Measurements from ENCODE around the gene C9orf152.

The C9orf152 gene

GRCh38 chr9:110246214-110246613, 38.3 kb upstream of the C9orf152 start:
- no peak overlapping the region for H3K27ac ChIP-seq (ENCODE audit: low read depth, low read length)
- WGBS (ENCODE audit: extremely low coverage, insufficient coverage, low lambda C conversion rate) = no CpG with 5 or more reads among the region's 6 CpGs

GRCh38 chr9:110244616-110245015, 36.7 kb upstream of the C9orf152 start:
- H3K36me3 ChIP-seq (ENCODE audit: control insufficient read depth, insufficient read depth, low read length) = peaks cover 9% of the 10 kb centered on the region
- H3K79me2 ChIP-seq (ENCODE audit: control insufficient read depth, insufficient read depth, low read length) = peaks cover 10% of the 10 kb centered on the region
- H2BK5ac ChIP-seq (ENCODE audit: low read length) = no peak overlapping the region
- no peak overlapping the region for H3K4me3 ChIP-seq (ENCODE audit: low read length)
- no peaks in the 10 kb centered on the region for H3K4me1 ChIP-seq (ENCODE audit: control insufficient read depth, low read depth, low read length)
- WGBS (ENCODE audit: extremely low coverage, insufficient coverage, low lambda C conversion rate) = no CpG with 5 or more reads among the region's 3 CpGs
- DNase-seq = no peak
- H2BK15ac ChIP-seq (replicated peaks; ENCODE audit: low read depth) = no peak overlapping the region
- H3K79me1 ChIP-seq (ENCODE audit: low read length) = peaks cover 12% of the 10 kb centered on the region
- no peak overlapping the region for H4K8ac ChIP-seq (ENCODE audit: low read depth, low read length)
- H2BK120ac ChIP-seq (ENCODE audit: low read depth, low read length) = no peak overlapping the region
- H3K27ac ChIP-seq (ENCODE audit: low read depth, low read length) = no peak overlapping the region
- H2AK5ac ChIP-seq (ENCODE audit: low read length) = no peak overlapping the region
- H3K4me2 ChIP-seq (ENCODE audit: low read length) = no peak overlapping the region
- no peak overlapping the region for H4K5ac ChIP-seq (ENCODE audit: low read length)
- H3K23ac ChIP-seq (ENCODE audit: low read length) = no peak overlapping the region
- H3K18ac ChIP-seq (ENCODE audit: low read length) = no peak overlapping the region
- no peak overlapping the region for H3K9ac ChIP-seq (ENCODE audit: low read length)
- H3K27me3 ChIP-seq (ENCODE audit: insufficient read depth, low read length, poor library complexity) = no peaks in the 10 kb centered on the region
- H3K56ac ChIP-seq (ENCODE audit: low read length) = no peak overlapping the region
- H3K4ac ChIP-seq (ENCODE audit: low read depth, low read length) = no peak overlapping the region

More at GRCh38 chr9:110246214-110246613, 38.3 kb upstream of the C9orf152 start:
- H3K23ac ChIP-seq (ENCODE audit: low read length) = no peak overlapping the region
- no peak overlapping the region for H2AK5ac ChIP-seq (ENCODE audit: low read length)
- H3K27me3 ChIP-seq (ENCODE audit: insufficient read depth, low read length, poor library complexity) = no peaks in the 10 kb centered on the region
- H2BK120ac ChIP-seq (ENCODE audit: low read depth, low read length) = no peak overlapping the region
- no peak for DNase-seq
- no peak overlapping the region for H4K8ac ChIP-seq (ENCODE audit: low read depth, low read length)
- H2BK5ac ChIP-seq (ENCODE audit: low read length) = no peak overlapping the region
- no peak overlapping the region for H2BK15ac ChIP-seq (replicated peaks; ENCODE audit: low read depth)
- H3K4ac ChIP-seq (ENCODE audit: low read depth, low read length) = no peak overlapping the region
- no peaks in the 10 kb centered on the region for H3K4me1 ChIP-seq (ENCODE audit: control insufficient read depth, low read depth, low read length)
- H3K4me3 ChIP-seq (ENCODE audit: low read length) = no peak overlapping the region
- H3K18ac ChIP-seq (ENCODE audit: low read length) = no peak overlapping the region
- H4K5ac ChIP-seq (ENCODE audit: low read length) = no peak overlapping the region
- H3K56ac ChIP-seq (ENCODE audit: low read length) = no peak overlapping the region
- peaks cover 22% of the 10 kb centered on the region for H3K79me2 ChIP-seq (ENCODE audit: control insufficient read depth, insufficient read depth, low read length)
- no peak overlapping the region for H3K9ac ChIP-seq (ENCODE audit: low read length)
- H3K36me3 ChIP-seq (ENCODE audit: control insufficient read depth, insufficient read depth, low read length) = peaks cover 12% of the 10 kb centered on the region
- H3K79me1 ChIP-seq (ENCODE audit: low read length) = peaks cover 17% of the 10 kb centered on the region
- no peak overlapping the region for H3K4me2 ChIP-seq (ENCODE audit: low read length)

- H3K23ac ChIP-seq (ENCODE audit: low read length) = no peak overlapping the region
- peaks cover 4% of the 10 kb centered on the region for H3K79me1 ChIP-seq (ENCODE audit: low read length)
- no peak overlapping the region for H3K4me2 ChIP-seq (ENCODE audit: low read length)
- no peak overlapping the region for H2BK120ac ChIP-seq (ENCODE audit: low read depth, low read length)
- H3K27ac ChIP-seq (ENCODE audit: low read depth, low read length) = no peak overlapping the region
- H2BK15ac ChIP-seq (replicated peaks; ENCODE audit: low read depth) = no peak overlapping the region
- H3K18ac ChIP-seq (ENCODE audit: low read length) = no peak overlapping the region
- no peak overlapping the region for H3K9ac ChIP-seq (ENCODE audit: low read length)
- no peak overlapping the region for H2BK5ac ChIP-seq (ENCODE audit: low read length)
- H3K27me3 ChIP-seq (ENCODE audit: insufficient read depth, low read length, poor library complexity) = no peaks in the 10 kb centered on the region
- H2AK5ac ChIP-seq (ENCODE audit: low read length) = no peak overlapping the region
- no peak overlapping the region for H3K4ac ChIP-seq (ENCODE audit: low read depth, low read length)
- H3K56ac ChIP-seq (ENCODE audit: low read length) = no peak overlapping the region
- no peak overlapping the region for H4K8ac ChIP-seq (ENCODE audit: low read depth, low read length)
- no peak overlapping the region for H4K5ac ChIP-seq (ENCODE audit: low read length)
- WGBS (ENCODE audit: extremely low coverage, insufficient coverage, low lambda C conversion rate) = no CpG with 5 or more reads among the region's 1 CpG
- no peaks in the 10 kb centered on the region for H3K79me2 ChIP-seq (ENCODE audit: control insufficient read depth, insufficient read depth, low read length)
- peaks cover 6% of the 10 kb centered on the region for H3K36me3 ChIP-seq (ENCODE audit: control insufficient read depth, insufficient read depth, low read length)
- no peak overlapping the region for H3K4me3 ChIP-seq (ENCODE audit: low read length)
- DNase-seq = peak; percentile 75
- no peaks in the 10 kb centered on the region for H3K4me1 ChIP-seq (ENCODE audit: control insufficient read depth, low read depth, low read length)
Observed at GRCh38 chr9:110241858-110242321, 33.9 kb upstream of the C9orf152 start.

- WGBS (ENCODE audit: extremely low coverage, insufficient coverage, low lambda C conversion rate) = no CpG with 5 or more reads among the region's 3 CpGs
- H3K79me2 ChIP-seq (ENCODE audit: control insufficient read depth, insufficient read depth, low read length) = no peaks in the 10 kb centered on the region
- H3K4ac ChIP-seq (ENCODE audit: low read depth, low read length) = no peak overlapping the region
- no peak overlapping the region for H3K18ac ChIP-seq (ENCODE audit: low read length)
- H2AK5ac ChIP-seq (ENCODE audit: low read length) = no peak overlapping the region
- H3K56ac ChIP-seq (ENCODE audit: low read length) = no peak overlapping the region
- no peak overlapping the region for H4K8ac ChIP-seq (ENCODE audit: low read depth, low read length)
- no peak overlapping the region for H3K27ac ChIP-seq (ENCODE audit: low read depth, low read length)
- peaks cover 3% of the 10 kb centered on the region for H3K79me1 ChIP-seq (ENCODE audit: low read length)
- no peak overlapping the region for H3K23ac ChIP-seq (ENCODE audit: low read length)
- no peak overlapping the region for H2BK15ac ChIP-seq (replicated peaks; ENCODE audit: low read depth)
- no peak overlapping the region for H3K9ac ChIP-seq (ENCODE audit: low read length)
- no peak overlapping the region for H2BK5ac ChIP-seq (ENCODE audit: low read length)
- no peaks in the 10 kb centered on the region for H3K27me3 ChIP-seq (ENCODE audit: insufficient read depth, low read length, poor library complexity)
- no peaks in the 10 kb centered on the region for H3K4me1 ChIP-seq (ENCODE audit: control insufficient read depth, low read depth, low read length)
- H4K5ac ChIP-seq (ENCODE audit: low read length) = no peak overlapping the region
- peak; percentile 69 for DNase-seq
- H3K4me3 ChIP-seq (ENCODE audit: low read length) = no peak overlapping the region
- H3K36me3 ChIP-seq (ENCODE audit: control insufficient read depth, insufficient read depth, low read length) = peaks cover 4% of the 10 kb centered on the region
- H3K4me2 ChIP-seq (ENCODE audit: low read length) = no peak overlapping the region
- no peak overlapping the region for H2BK120ac ChIP-seq (ENCODE audit: low read depth, low read length)
Observed at GRCh38 chr9:110241260-110241857, 33.4 kb upstream of the C9orf152 start.

- Histone ChIP-seq H3K4ac (ENCODE audit: low read depth, low read length) (no peak overlapping the region), H2BK120ac (ENCODE audit: low read depth, low read length) (no peak overlapping the region), H3K18ac (ENCODE audit: low read length) (no peak overlapping the region), H3K79me1 (ENCODE audit: low read length) (no peaks in the 10 kb centered on the region), H3K4me2 (ENCODE audit: low read length) (no peak overlapping the region), H4K8ac (ENCODE audit: low read depth, low read length) (no peak overlapping the region), H2BK5ac (ENCODE audit: low read length) (no peak overlapping the region), H3K79me2 (ENCODE audit: control insufficient read depth, insufficient read depth, low read length) (no peaks in the 10 kb centered on the region), H3K4me3 (ENCODE audit: low read length) (no peak overlapping the region), H3K27me3 (ENCODE audit: insufficient read depth, low read length, poor library complexity) (no peaks in the 10 kb centered on the region), H2BK15ac (replicated peaks; ENCODE audit: low read depth) (no peak overlapping the region), H3K4me1 (ENCODE audit: control insufficient read depth, low read depth, low read length) (no peaks in the 10 kb centered on the region), H4K5ac (ENCODE audit: low read length) (no peak overlapping the region), H3K9ac (ENCODE audit: low read length) (no peak overlapping the region), H3K27ac (ENCODE audit: low read depth, low read length) (no peak overlapping the region), H2AK5ac (ENCODE audit: low read length) (no peak overlapping the region), H3K56ac (ENCODE audit: low read length) (no peak overlapping the region), H3K36me3 (ENCODE audit: control insufficient read depth, insufficient read depth, low read length) (peaks cover 2% of the 10 kb centered on the region), H3K23ac (ENCODE audit: low read length) (no peak overlapping the region)
- WGBS (ENCODE audit: extremely low coverage, insufficient coverage, low lambda C conversion rate) = no CpG with 5 or more reads among the region's 1 CpG
- no peak for DNase-seq
Observed at GRCh38 chr9:110240198-110240597, 32.2 kb upstream of the C9orf152 start.

- Histone ChIP-seq H3K4me1 (ENCODE audit: control insufficient read depth, low read depth, low read length) (no peaks in the 10 kb centered on the region), H3K4me3 (ENCODE audit: low read length) (no peak overlapping the region), H3K18ac (ENCODE audit: low read length) (no peak overlapping the region), H3K79me2 (ENCODE audit: control insufficient read depth, insufficient read depth, low read length) (no peaks in the 10 kb centered on the region), H3K27me3 (ENCODE audit: insufficient read depth, low read length, poor library complexity) (no peaks in the 10 kb centered on the region), H3K79me1 (ENCODE audit: low read length) (no peaks in the 10 kb centered on the region), H4K8ac (ENCODE audit: low read depth, low read length) (no peak overlapping the region), H2AK5ac (ENCODE audit: low read length) (no peak overlapping the region), H2BK15ac (replicated peaks; ENCODE audit: low read depth) (no peak overlapping the region), H3K23ac (ENCODE audit: low read length) (no peak overlapping the region), H4K5ac (ENCODE audit: low read length) (no peak overlapping the region), H3K27ac (ENCODE audit: low read depth, low read length) (no peak overlapping the region), H2BK5ac (ENCODE audit: low read length) (no peak overlapping the region), H3K4ac (ENCODE audit: low read depth, low read length) (no peak overlapping the region), H3K56ac (ENCODE audit: low read length) (no peak overlapping the region), H3K9ac (ENCODE audit: low read length) (no peak overlapping the region), H3K4me2 (ENCODE audit: low read length) (no peak overlapping the region), H2BK120ac (ENCODE audit: low read depth, low read length) (no peak overlapping the region), H3K36me3 (ENCODE audit: control insufficient read depth, insufficient read depth, low read length) (no peaks in the 10 kb centered on the region)
- WGBS (ENCODE audit: extremely low coverage, insufficient coverage, low lambda C conversion rate) = no CpG with 5 or more reads among the region's 2 CpGs
- no peak for DNase-seq
Observed at GRCh38 chr9:110228321-110228720, 20.4 kb upstream of the C9orf152 start.

Measured in mesendoderm (in vitro differentiated cells).